ENCODE measurements around the gene ADCK1. TPM values are rescaled to one million over a fixed set of nuclear protein-coding genes. Genes with fewer than 3 reads are reported as not detected.

ADCK1 gene
- total and polyA plus RNA-seq, 2 experiments from 2014 or later, result 6.7 to 11.2 TPM

DNA sequence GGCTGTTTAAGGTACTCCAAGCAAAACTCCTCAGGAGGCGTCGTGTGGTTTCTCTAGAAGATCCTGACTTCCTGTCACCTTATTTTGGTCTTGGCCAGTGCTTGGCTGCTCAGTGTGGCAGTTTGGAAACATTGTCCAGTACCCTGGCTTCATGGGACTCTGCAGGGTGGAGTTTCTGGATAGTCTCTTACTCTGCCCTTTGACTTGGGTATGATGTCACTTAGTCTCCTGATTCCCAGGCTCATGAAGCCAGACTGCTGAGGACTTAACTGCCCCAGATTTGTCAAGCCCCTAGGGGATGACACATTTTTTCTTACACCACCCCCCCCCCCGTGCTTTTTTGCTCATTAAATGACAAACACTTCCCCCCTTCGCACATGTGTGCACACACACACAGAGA is 82.7 kb downstream of the ADCK1 start:
- no peaks in the 10 kb centered on the region for H3K36me3 Mint-ChIP-seq (ENCODE audit: low read depth)
- H3K4me3 Mint-ChIP-seq, result no peak overlapping the region
- peaks cover 5% of the 10 kb centered on the region; the same call in 1 of the 3 replicates for H3K4me1 Mint-ChIP-seq
- Histone ChIP-seq H3K27ac (ENCODE audit: low read depth) (no peak overlapping the region), H4K20me1 (replicated peaks; ENCODE audit: insufficient read depth) (no peaks in the 10 kb centered on the region), H3K27me3 (ENCODE audit: insufficient read depth) (no peaks in the 10 kb centered on the region), H3K4me3 (no peak overlapping the region), H3F3A (replicated peaks; ENCODE audit: low read depth) (no peaks in the 10 kb centered on the region), H3K4me1 (ENCODE audit: insufficient read depth) (no peaks in the 10 kb centered on the region), H3K4me2 (no peak overlapping the region), H3K36me3 (ENCODE audit: insufficient read depth) (no peaks in the 10 kb centered on the region), H3K79me2 (replicated peaks; ENCODE audit: insufficient read depth) (no peaks in the 10 kb centered on the region), H3K9me2 (ENCODE audit: insufficient read depth) (no peaks in the 10 kb centered on the region), H2AFZ (no peak overlapping the region)
- TF ChIP-seq JUNB (IDR thresholded peaks at IDR 0.05; ENCODE audit: unreplicated experiment), result no peak
- TF ChIP-seq, protein P1, sequence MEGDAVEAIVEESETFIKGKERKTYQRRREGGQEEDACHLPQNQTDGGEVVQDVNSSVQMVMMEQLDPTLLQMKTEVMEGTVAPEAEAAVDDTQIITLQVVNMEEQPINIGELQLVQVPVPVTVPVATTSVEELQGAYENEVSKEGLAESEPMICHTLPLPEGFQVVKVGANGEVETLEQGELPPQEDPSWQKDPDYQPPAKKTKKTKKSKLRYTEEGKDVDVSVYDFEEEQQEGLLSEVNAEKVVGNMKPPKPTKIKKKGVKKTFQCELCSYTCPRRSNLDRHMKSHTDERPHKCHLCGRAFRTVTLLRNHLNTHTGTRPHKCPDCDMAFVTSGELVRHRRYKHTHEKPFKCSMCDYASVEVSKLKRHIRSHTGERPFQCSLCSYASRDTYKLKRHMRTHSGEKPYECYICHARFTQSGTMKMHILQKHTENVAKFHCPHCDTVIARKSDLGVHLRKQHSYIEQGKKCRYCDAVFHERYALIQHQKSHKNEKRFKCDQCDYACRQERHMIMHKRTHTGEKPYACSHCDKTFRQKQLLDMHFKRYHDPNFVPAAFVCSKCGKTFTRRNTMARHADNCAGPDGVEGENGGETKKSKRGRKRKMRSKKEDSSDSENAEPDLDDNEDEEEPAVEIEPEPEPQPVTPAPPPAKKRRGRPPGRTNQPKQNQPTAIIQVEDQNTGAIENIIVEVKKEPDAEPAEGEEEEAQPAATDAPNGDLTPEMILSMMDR (conservative IDR thresholded peaks at IDR 0.05; ENCODE audit: low read depth in 2 of 2), result no peak
- no peak for TF ChIP-seq ZNF114 (CRISPR knock-in tag; IDR thresholded peaks at IDR 0.05)
- no peak for TF ChIP-seq EZH2phosphoT487 (IDR thresholded peaks at IDR 0.05; ENCODE audit: unreplicated experiment)
- no peak for TF ChIP-seq CREB1 (CRISPR knock-in tag; IDR thresholded peaks at IDR 0.05; ENCODE audit: low read depth)
- TF ChIP-seq, protein P2, sequence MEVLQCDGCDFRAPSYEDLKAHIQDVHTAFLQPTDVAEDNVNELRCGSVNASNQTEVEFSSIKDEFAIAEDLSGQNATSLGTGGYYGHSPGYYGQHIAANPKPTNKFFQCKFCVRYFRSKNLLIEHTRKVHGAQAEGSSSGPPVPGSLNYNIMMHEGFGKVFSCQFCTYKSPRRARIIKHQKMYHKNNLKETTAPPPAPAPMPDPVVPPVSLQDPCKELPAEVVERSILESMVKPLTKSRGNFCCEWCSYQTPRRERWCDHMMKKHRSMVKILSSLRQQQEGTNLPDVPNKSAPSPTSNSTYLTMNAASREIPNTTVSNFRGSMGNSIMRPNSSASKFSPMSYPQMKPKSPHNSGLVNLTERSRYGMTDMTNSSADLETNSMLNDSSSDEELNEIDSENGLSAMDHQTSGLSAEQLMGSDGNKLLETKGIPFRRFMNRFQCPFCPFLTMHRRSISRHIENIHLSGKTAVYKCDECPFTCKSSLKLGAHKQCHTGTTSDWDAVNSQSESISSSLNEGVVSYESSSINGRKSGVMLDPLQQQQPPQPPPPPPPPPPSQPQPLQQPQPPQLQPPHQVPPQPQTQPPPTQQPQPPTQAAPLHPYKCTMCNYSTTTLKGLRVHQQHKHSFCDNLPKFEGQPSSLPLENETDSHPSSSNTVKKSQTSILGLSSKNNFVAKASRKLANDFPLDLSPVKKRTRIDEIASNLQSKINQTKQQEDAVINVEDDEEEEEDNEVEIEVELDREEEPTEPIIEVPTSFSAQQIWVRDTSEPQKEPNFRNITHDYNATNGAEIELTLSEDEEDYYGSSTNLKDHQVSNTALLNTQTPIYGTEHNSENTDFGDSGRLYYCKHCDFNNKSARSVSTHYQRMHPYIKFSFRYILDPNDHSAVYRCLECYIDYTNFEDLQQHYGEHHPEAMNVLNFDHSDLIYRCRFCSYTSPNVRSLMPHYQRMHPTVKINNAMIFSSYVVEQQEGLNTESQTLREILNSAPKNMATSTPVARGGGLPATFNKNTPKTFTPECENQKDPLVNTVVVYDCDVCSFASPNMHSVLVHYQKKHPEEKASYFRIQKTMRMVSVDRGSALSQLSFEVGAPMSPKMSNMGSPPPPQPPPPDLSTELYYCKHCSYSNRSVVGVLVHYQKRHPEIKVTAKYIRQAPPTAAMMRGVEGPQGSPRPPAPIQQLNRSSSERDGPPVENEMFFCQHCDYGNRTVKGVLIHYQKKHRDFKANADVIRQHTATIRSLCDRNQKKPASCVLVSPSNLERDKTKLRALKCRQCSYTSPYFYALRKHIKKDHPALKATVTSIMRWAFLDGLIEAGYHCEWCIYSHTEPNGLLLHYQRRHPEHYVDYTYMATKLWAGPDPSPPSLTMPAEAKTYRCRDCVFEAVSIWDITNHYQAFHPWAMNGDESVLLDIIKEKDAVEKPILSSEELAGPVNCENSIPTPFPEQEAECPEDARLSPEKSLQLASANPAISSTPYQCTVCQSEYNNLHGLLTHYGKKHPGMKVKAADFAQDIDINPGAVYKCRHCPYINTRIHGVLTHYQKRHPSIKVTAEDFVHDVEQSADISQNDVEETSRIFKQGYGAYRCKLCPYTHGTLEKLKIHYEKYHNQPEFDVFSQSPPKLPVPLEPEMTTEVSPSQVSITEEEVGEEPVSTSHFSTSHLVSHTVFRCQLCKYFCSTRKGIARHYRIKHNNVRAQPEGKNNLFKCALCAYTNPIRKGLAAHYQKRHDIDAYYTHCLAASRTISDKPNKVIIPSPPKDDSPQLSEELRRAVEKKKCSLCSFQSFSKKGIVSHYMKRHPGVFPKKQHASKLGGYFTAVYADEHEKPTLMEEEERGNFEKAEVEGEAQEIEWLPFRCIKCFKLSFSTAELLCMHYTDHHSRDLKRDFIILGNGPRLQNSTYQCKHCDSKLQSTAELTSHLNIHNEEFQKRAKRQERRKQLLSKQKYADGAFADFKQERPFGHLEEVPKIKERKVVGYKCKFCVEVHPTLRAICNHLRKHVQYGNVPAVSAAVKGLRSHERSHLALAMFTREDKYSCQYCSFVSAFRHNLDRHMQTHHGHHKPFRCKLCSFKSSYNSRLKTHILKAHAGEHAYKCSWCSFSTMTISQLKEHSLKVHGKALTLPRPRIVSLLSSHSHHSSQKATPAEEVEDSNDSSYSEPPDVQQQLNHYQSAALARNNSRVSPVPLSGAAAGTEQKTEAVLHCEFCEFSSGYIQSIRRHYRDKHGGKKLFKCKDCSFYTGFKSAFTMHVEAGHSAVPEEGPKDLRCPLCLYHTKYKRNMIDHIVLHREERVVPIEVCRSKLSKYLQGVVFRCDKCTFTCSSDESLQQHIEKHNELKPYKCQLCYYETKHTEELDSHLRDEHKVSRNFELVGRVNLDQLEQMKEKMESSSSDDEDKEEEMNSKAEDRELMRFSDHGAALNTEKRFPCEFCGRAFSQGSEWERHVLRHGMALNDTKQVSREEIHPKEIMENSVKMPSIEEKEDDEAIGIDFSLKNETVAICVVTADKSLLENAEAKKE (CRISPR knock-in tag; IDR thresholded peaks at IDR 0.05), result no peak
- no peak for TF ChIP-seq STAT1 (IDR thresholded peaks at IDR 0.05; ENCODE audit: unreplicated experiment)
- TF ChIP-seq EZH2 (IDR thresholded peaks at IDR 0.05; ENCODE audit: low read depth, unreplicated experiment), result no peak
- no peak for TF ChIP-seq NANOG (IDR thresholded peaks at IDR 0.05; ENCODE audit: borderline replicate concordance)
- no peak for TF ChIP-seq POLR2AphosphoS5 (IDR thresholded peaks at IDR 0.05; ENCODE audit: low read depth)
- TF ChIP-seq, protein P3, sequence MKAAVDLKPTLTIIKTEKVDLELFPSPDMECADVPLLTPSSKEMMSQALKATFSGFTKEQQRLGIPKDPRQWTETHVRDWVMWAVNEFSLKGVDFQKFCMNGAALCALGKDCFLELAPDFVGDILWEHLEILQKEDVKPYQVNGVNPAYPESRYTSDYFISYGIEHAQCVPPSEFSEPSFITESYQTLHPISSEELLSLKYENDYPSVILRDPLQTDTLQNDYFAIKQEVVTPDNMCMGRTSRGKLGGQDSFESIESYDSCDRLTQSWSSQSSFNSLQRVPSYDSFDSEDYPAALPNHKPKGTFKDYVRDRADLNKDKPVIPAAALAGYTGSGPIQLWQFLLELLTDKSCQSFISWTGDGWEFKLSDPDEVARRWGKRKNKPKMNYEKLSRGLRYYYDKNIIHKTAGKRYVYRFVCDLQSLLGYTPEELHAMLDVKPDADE (IDR thresholded peaks at IDR 0.05), result no peak
- no peak for TF ChIP-seq ZNF331 (CRISPR knock-in tag; IDR thresholded peaks at IDR 0.05; ENCODE audit: low read depth)
- no peak overlapping the region for H3K27ac Mint-ChIP-seq
- DNase-seq (ENCODE audit: low spot score) (no peak), ATAC-seq (no peak)
- no peaks in the 10 kb centered on the region for H3K9me3 Mint-ChIP-seq
- H3K27me3 Mint-ChIP-seq (ENCODE audit: insufficient read depth, low read depth, poor library complexity), result peaks cover 2% of the 10 kb centered on the region
